ENCODE measurements around the gene ITFG1. TPM values are rescaled to one million over a fixed set of nuclear protein-coding genes. Genes with fewer than 3 reads are reported as not detected.

Gene ITFG1
- total RNA-seq, 6 experiments from 2014 or later = 29.9 to 43.8 (median 39.2) TPM

GRCh38 chr16:47395733-47396498 is 64.9 kb downstream of the ITFG1 start:
- WGBS (ENCODE audit: insufficient coverage, low coverage, low lambda C conversion rate, missing lambda C conversion rate) = 90% methylated on average over 4 of the region's 4 CpGs
- Histone ChIP-seq H3K4me3 (no peak overlapping the region), H3K9me3 (no peaks in the 10 kb centered on the region), H3K27ac (no peak overlapping the region), H3K4me1 (no peaks in the 10 kb centered on the region), H3K27me3 (no peaks in the 10 kb centered on the region), H3K36me3 (no peaks in the 10 kb centered on the region)
- intact Hi-C loops (cut with DNase I) = no loop called here
- TF ChIP-seq POLR2A (IDR thresholded peaks at IDR 0.05) = no peak
- TF ChIP-seq CTCF (IDR thresholded peaks at IDR 0.05) = no peak
- ATAC-seq (no peak), DNase-seq (no peak)

- H3K9me3 ChIP-seq = no peaks in the 10 kb centered on the region
- H3K4me1 ChIP-seq = no peaks in the 10 kb centered on the region
- 58% methylated on average over 8 of the region's 8 CpGs for WGBS (ENCODE audit: insufficient coverage, low coverage, low lambda C conversion rate, missing lambda C conversion rate)
- ATAC-seq (no peak), DNase-seq (no peak)
- intact Hi-C loops (cut with DNase I) = no loop called here
- no peak for TF ChIP-seq CTCF (IDR thresholded peaks at IDR 0.05)
- no peak for TF ChIP-seq POLR2A (IDR thresholded peaks at IDR 0.05)
- H3K36me3 ChIP-seq = no peaks in the 10 kb centered on the region
- no peaks in the 10 kb centered on the region for H3K27me3 ChIP-seq
- no peak overlapping the region for H3K27ac ChIP-seq
- no peak overlapping the region for H3K4me3 ChIP-seq
These were observed 68.8 kb downstream of the ITFG1 start for GRCh38 chr16:47392081-47392480.

- 57% methylated on average over 3 of the region's 4 CpGs for WGBS (ENCODE audit: insufficient coverage, low coverage, low lambda C conversion rate, missing lambda C conversion rate)
- H3K36me3 ChIP-seq = no peaks in the 10 kb centered on the region
- H3K27ac ChIP-seq = no peak overlapping the region
- no peak for DNase-seq
- H3K4me3 ChIP-seq = no peak overlapping the region
- intact Hi-C loops (cut with DNase I) = no loop called here
- TF ChIP-seq CTCF (IDR thresholded peaks at IDR 0.05) (no peak), POLR2A (IDR thresholded peaks at IDR 0.05) (no peak)
- H3K4me1 ChIP-seq = no peaks in the 10 kb centered on the region
- no peaks in the 10 kb centered on the region for H3K9me3 ChIP-seq
- no peaks in the 10 kb centered on the region for H3K27me3 ChIP-seq
- ATAC-seq = no peak
These were observed 72.2 kb downstream of the ITFG1 start for GRCh38 chr16:47388705-47389104.

GRCh38 chr16:47387026-47387734 is 73.7 kb downstream of the ITFG1 start:
- H3K4me3 ChIP-seq = no peak overlapping the region
- no peak overlapping the region for H3K27ac ChIP-seq
- TF ChIP-seq CTCF (IDR thresholded peaks at IDR 0.05) (no peak), POLR2A (IDR thresholded peaks at IDR 0.05) (no peak)
- ATAC-seq (no peak), DNase-seq (no peak)
- H3K27me3 ChIP-seq = no peaks in the 10 kb centered on the region
- no peaks in the 10 kb centered on the region for H3K9me3 ChIP-seq
- no peaks in the 10 kb centered on the region for H3K4me1 ChIP-seq
- intact Hi-C loops (cut with DNase I) = no loop called here
- 94% methylated on average over 3 of the region's 3 CpGs for whole genome bisulfite sequencing (ENCODE audit: insufficient coverage, low coverage, low lambda C conversion rate, missing lambda C conversion rate)
- no peaks in the 10 kb centered on the region for H3K36me3 ChIP-seq

Data from right lobe of liver (tissue), 6 donors.